GM12878 (cell line): ENCODE measurements around the gene CACNA1D. TPM values are rescaled to one million over a fixed set of nuclear protein-coding genes. Genes with fewer than 3 reads are reported as not detected.

ENCODE experiments used
- ATAC-seq: fragments of 200-7000 bp; cut with Tn5 transposase; 3 replicates; pipeline ENCODE4 v1.9.1; 2020; ENCODE audit warnings: mild to moderate bottlenecking, moderate library complexity
- BruUV-seq: library from RNA; stranded (reverse); fragments of 400-500 nt; replicated peaks from 2 replicates; lab custom pipeline; 2021; lab: Mats Ljungman, UMichigan
- CTCF ChIA-PET: fragments of 300-600 bp; sonication (Branson Sonifier 250); formaldehyde crosslinking; extraction: SDS; loops from one replicate; lab custom pipeline; 2021; ENCODE audit warnings: inconsistent platforms; lab: Yijun Ruan, JAX
- POLR2A ChIA-PET: fragments of 350-600 bp; formaldehyde crosslinking; extraction: SDS; loops from one replicate; lab custom pipeline; 2021; ENCODE audit warnings: inconsistent platforms; lab: Charles Lee
- RAD21 ChIA-PET: fragments of 300-600 bp; sonication (Branson Sonifier 250); formaldehyde crosslinking; loops from one replicate; lab custom pipeline; 2023; ENCODE audit warnings: antibody characterized with exemption; ENCODE audit not compliant: unreplicated experiment; lab: Charles Lee
- SMC1A ChIA-PET: fragments of 300-600 bp; sonication (Branson Sonifier 250); formaldehyde crosslinking; loops from one replicate; lab custom pipeline; 2023; ENCODE audit not compliant: unreplicated experiment, uncharacterized antibody; lab: Charles Lee
- DNase-seq: peaks from one replicate; pipeline ENCODE4 v3.0.0-alpha.2; 2011; ENCODE audit warnings: low read depth, low spot score
- FAIRE-seq: peaks from 3 replicates; lab custom pipeline; 2011; peaks lifted over from hg19 to GRCh38; lab: Jason Lieb, UNC
- H2AFZ ChIP-seq: 2 replicates; pipeline ENCODE4 v1.6.0; 2011; ENCODE audit warnings: low read depth, low read length, control low read depth; ENCODE audit not compliant: control insufficient read depth
- H3K27ac ChIP-seq: 2 replicates; pipeline ENCODE4 v1.5.1; 2011; ENCODE audit warnings: control low read depth; ENCODE audit not compliant: control insufficient read depth, insufficient read depth
- H3K27me3 ChIP-seq, 2 experiments: replicated peaks in 1 of 2; 2 replicates each; pipeline versions ENCODE4 v1.6.0 to v1.6.1; 2011; ENCODE audit warnings: low read length in 1 of 2; ENCODE audit not compliant: control insufficient read depth in 2 of 2, insufficient read depth in 2 of 2
- H3K36me3 ChIP-seq, 2 experiments: 2 replicates each; pipeline ENCODE4 v1.5.1; 2011; ENCODE audit warnings: low read length in 1 of 2; ENCODE audit not compliant: control insufficient read depth in 2 of 2, insufficient read depth in 2 of 2
- H3K4me1 ChIP-seq: 2 replicates; pipeline ENCODE4 v1.6.1; 2011; ENCODE audit warnings: mild to moderate bottlenecking, low read length, moderate library complexity, mixed read lengths; ENCODE audit not compliant: control insufficient read depth, insufficient read depth
- H3K4me2 ChIP-seq: 2 replicates; pipeline ENCODE4 v1.6.0; 2011; ENCODE audit warnings: control low read depth; ENCODE audit not compliant: control insufficient read depth, insufficient read depth
- H3K4me3 ChIP-seq: fragments of 200-600 bp; sonication (generic); 2 replicates; pipeline ENCODE4 v1.5.1; 2016
- H3K79me2 ChIP-seq: 2 replicates; pipeline ENCODE4 v1.6.0; 2011; ENCODE audit warnings: low read length; ENCODE audit not compliant: control insufficient read depth, insufficient read depth
- H3K9ac ChIP-seq: 2 replicates; pipeline ENCODE4 v1.8.0; 2011; ENCODE audit warnings: low read length, control low read depth, mixed read lengths; ENCODE audit not compliant: control insufficient read depth, insufficient read depth
- H3K9me3 ChIP-seq: replicated peaks from 3 replicates; pipeline ENCODE4 v1.5.1; 2011; ENCODE audit warnings: mild to moderate bottlenecking, low read length; ENCODE audit not compliant: control insufficient read depth, insufficient read depth
- H4K20me1 ChIP-seq: 2 replicates; pipeline ENCODE4 v1.6.0; 2011; ENCODE audit not compliant: control insufficient read depth, insufficient read depth
- ASH2L ChIP-seq: fragments of 300-600, 200-600 bp; sonication (generic); IDR thresholded peaks from 2 replicates; pipeline ENCODE4 v1.6.1; 2017; ENCODE audit warnings: low read depth, mild to moderate bottlenecking, borderline replicate concordance
- ATF3 ChIP-seq: IDR thresholded peaks from 2 replicates; pipeline ENCODE4 v1.6.1; 2011; ENCODE audit warnings: low read depth, mild to moderate bottlenecking, low read length, moderate library complexity, borderline replicate concordance; ENCODE audit errors: extremely low read depth
- BCL11A ChIP-seq: IDR thresholded peaks from 2 replicates; pipeline ENCODE4 v1.6.1; 2011; ENCODE audit warnings: low read depth, low read length
- CEBPZ ChIP-seq: fragments of 150-350 bp; IDR thresholded peaks from 2 replicates; pipeline ENCODE4 v1.6.1; 2016; ENCODE audit warnings: low read depth, low read length
- CREB1 ChIP-seq: IDR thresholded peaks from 2 replicates; pipeline ENCODE4 v1.6.1; 2012; ENCODE audit warnings: low read depth, mild to moderate bottlenecking, inconsistent platforms
- EZH2 ChIP-seq: IDR thresholded peaks from 2 replicates; pipeline ENCODE4 v1.6.1; 2012; ENCODE audit warnings: low read depth, mild to moderate bottlenecking, control low read depth, inconsistent platforms, low read length, borderline replicate concordance; ENCODE audit not compliant: control insufficient read depth
- GATAD2B ChIP-seq: fragments of 450-650 bp; conservative IDR thresholded peaks from 2 replicates; pipeline ENCODE4 v1.6.1; 2017; ENCODE audit warnings: low read depth, mild to moderate bottlenecking, moderate library complexity
- HDAC6 ChIP-seq: fragments of 200-600 bp; sonication (generic); IDR thresholded peaks from one replicate; pipeline ENCODE4 v1.8.0; 2017; ENCODE audit warnings: antibody characterized with exemption; ENCODE audit not compliant: unreplicated experiment
- IKZF2 ChIP-seq, 2 experiments: fragments of 450-650 bp; IDR thresholded peaks; 2 replicates each; pipeline ENCODE4 v1.6.1; 2017; ENCODE audit warnings: mild to moderate bottlenecking in 2 of 2, moderate library complexity in 2 of 2
- IRF4 ChIP-seq: IDR thresholded peaks from 2 replicates; pipeline ENCODE4 v1.6.1; 2011; ENCODE audit warnings: low read depth, low read length
- NBN ChIP-seq: fragments of 450-650 bp; IDR thresholded peaks from 2 replicates; pipeline ENCODE4 v1.6.1; 2016
- STAT1 ChIP-seq: fragments of 450-650 bp; conservative IDR thresholded peaks from 2 replicates; pipeline ENCODE4 v1.6.1; 2014; ENCODE audit warnings: antibody characterized with exemption, mild to moderate bottlenecking
- USF1 ChIP-seq: IDR thresholded peaks from 2 replicates; pipeline ENCODE4 v1.6.1; 2011; ENCODE audit warnings: borderline replicate concordance, low read depth, mild to moderate bottlenecking, moderate library complexity, mixed read lengths, low read length; ENCODE audit not compliant: insufficient read depth; ENCODE audit errors: extremely low read length
- YBX1 ChIP-seq: fragments of 450-650 bp; IDR thresholded peaks from 2 replicates; pipeline ENCODE4 v1.6.1; 2016; ENCODE audit warnings: antibody characterized with exemption
- WGBS: methylation state at CpG from one replicate; pipeline ENCODE4 v1.1.6; 2016; ENCODE audit warnings: low lambda C conversion rate; ENCODE audit not compliant: insufficient replicate concordance, insufficient coverage; ENCODE audit errors: missing lambda C conversion rate; 5-methylcytosine and 5-hydroxymethylcytosine counted together
- in situ Hi-C: fragments of 300-500 bp; cut with MboI; formaldehyde crosslinking; loops from 9 replicates; pipeline ENCODE4 v1.14.3; 2018; ENCODE audit warnings: mixed read lengths
- intact Hi-C: fragments of 100-400 bp; cut with micrococcal nuclease; formaldehyde crosslinking; loops from one replicate; pipeline ENCODE4 v1.14.2; 2022; ENCODE audit not compliant: unreplicated experiment
- polyA plus RNA-seq, 11 experiments: library from polyadenylated mRNA; depleted of rRNA in 4 of 11; unstranded in 6 of 11; stranded (reverse) in 5 of 11; fragments of >200 nt; fragmentation: Nextera tagmentation in 4 of 11; fragmentation: Illumina TruSeq in 1 of 11; extraction: Ambion mirVana in 4 of 11; extraction: Trizol in 1 of 11; gene quantifications; 1 replicate in 1 of 11; 2 replicates in 10 of 11; pipeline versions ENCODE4 v1.2.1 to v1.2.3, GENCODE V29; 2011 to 2016; ENCODE audit warnings: inconsistent platforms in 2 of 11, missing spikeins in 2 of 11, low read depth in 1 of 11
- total RNA-seq, 4 experiments: library from RNA; depleted of rRNA in 3 of 4; stranded (reverse); fragments of >200 nt in 3 of 4; fragmentation: Illumina TruSeq in 1 of 4; extraction: Trizol in 1 of 4; gene quantifications; 2 replicates each; pipeline versions ENCODE4 v1.2.1 to v1.2.3, GENCODE V29; 2013 to 2021

CACNA1D gene
- total and polyA plus RNA-seq, 10 of the 15 experiments (the other 5 are each of a cell fraction or from before 2014, with no cell fraction given), result 0.21 to 24.4 (median 1.6) TPM

GRCh38 chr3:53599771-53600170 lies 105.4 kb downstream of the CACNA1D start (continued):
- TF ChIP-seq STAT1, result no peak
- TF ChIP-seq, all 136 proteins: peak for 0

- Histone ChIP-seq H4K20me1 (no peaks in the 10 kb centered on the region; the same call in 1 of the 2 replicates), H3K27me3 (no peaks in the 10 kb centered on the region), H3K79me2 (no peaks in the 10 kb centered on the region), H3K9me3 (no peaks in the 10 kb centered on the region), H3K4me3 (no peak overlapping the region), H3K36me3 (no peaks in the 10 kb centered on the region), H3K27ac (no peak overlapping the region), H3K4me1 (no peaks in the 10 kb centered on the region), H3K4me2 (no peak overlapping the region), H2AFZ (no peak overlapping the region), H3K9ac (no peak overlapping the region)
- in situ Hi-C loops (no loop called here), intact Hi-C loops (loop anchor here (10.0 kb wide), 1 partner anchor 102 kb away; no protein-coding TSS in a partner anchor)
- WGBS, result 64% methylated on average over 6 of the region's 6 CpGs
- FAIRE-seq, result no peak
- DNase-seq, result no peak
- SMC1A ChIA-PET, result interaction anchor here (1.0 kb wide), 1 partner anchor 32 kb away, joined by 3 read pairs; no protein-coding TSS in a partner anchor
- CTCF ChIA-PET, result interaction anchor here (1.0 to 2.3 kb wide), 2 partner anchors 10 to 108 kb away, joined by 3 to 9 read pairs; no protein-coding TSS in a partner anchor
- BruUV-seq, result no TSS peak
- ATAC-seq, result no peak
- RAD21 ChIA-PET, result no interaction called here
- POLR2A ChIA-PET, result interaction anchor here (0.6 kb wide), 1 partner anchor 9 kb away, joined by 3 read pairs; no protein-coding TSS in a partner anchor
- no peak for TF ChIP-seq CREB1
- no peak for TF ChIP-seq IRF4
- no peak for TF ChIP-seq EZH2
- TF ChIP-seq IKZF2 (IDR thresholded peaks at IDR 0.05), result no peak
- TF ChIP-seq NBN, result no peak
- TF ChIP-seq GATAD2B, result no peak
- TF ChIP-seq ATF3, result no peak
- TF ChIP-seq YBX1, result no peak
- no peak for TF ChIP-seq USF1
- no peak for TF ChIP-seq ASH2L
- no peak for TF ChIP-seq HDAC6
- no peak for TF ChIP-seq BCL11A
- TF ChIP-seq CEBPZ, result no peak
Observed at GRCh38 chr3:53602866-53603265, 108.5 kb downstream of the CACNA1D start.
